GM18498 (cell line): Measurements from ENCODE around the gene KRTAP27-1.

Experiments used
- ATAC-seq: cut with Tn5 transposase; IDR thresholded peaks from one replicate; pipeline ENCODE4 v1.9.1; 2021; ENCODE audit warnings: mild to moderate bottlenecking, moderate library complexity; ENCODE audit not compliant: unreplicated experiment

The KRTAP27-1 gene

GRCh38 chr21:30305136-30305535 lies 32.4 kb downstream of the KRTAP27-1 start:
- no peak for ATAC-seq

GRCh38 chr21:30289215-30289614 lies 48.3 kb downstream of the KRTAP27-1 start, which contains the start of gene KRTAP25-1:
KRTAP25-1 (minus strand) TSS chr21:30289514; CDS start chr21:30289490, 24 bp downstream.
- ATAC-seq = no peak
